Central memory CD8-positive, alpha-beta T cell (primary cell): ENCODE measurements around the gene HMG20A.

Source experiments
- ATAC-seq: fragments of 150-1000 bp; cut with Tn5 transposase; replicated peaks from 2 replicates; pipeline ENCODE4 v1.10.0; 2022; ENCODE audit warnings: mild to moderate bottlenecking, moderate FRiP score, moderate number of reproducible peaks; ENCODE audit not compliant: poor library complexity, severe bottlenecking; ENCODE audit errors: extremely low read depth
- DNase-seq, 2 donors: peaks; one replicate each; pipeline ENCODE4 v3.0.0; 2021; ENCODE audit warnings: low spot score in 2 of 2
- H3K27ac Mint-ChIP-seq: one replicate; pipeline ENCODE4 v1.8.0; 2022; ENCODE audit warnings: low read depth, mild to moderate bottlenecking, moderate library complexity, mixed read lengths
- H3K27me3 Mint-ChIP-seq: one replicate; pipeline ENCODE4 v1.8.0; 2022; ENCODE audit warnings: mixed read lengths
- H3K36me3 Mint-ChIP-seq: one replicate; pipeline ENCODE4 v1.8.0; 2022; ENCODE audit warnings: mild to moderate bottlenecking, moderate library complexity, mixed read lengths; ENCODE audit not compliant: insufficient read depth
- H3K4me1 Mint-ChIP-seq: one replicate; pipeline ENCODE4 v1.8.0; 2022; ENCODE audit warnings: mixed read lengths
- H3K4me3 Mint-ChIP-seq: one replicate; pipeline ENCODE4 v1.8.0; 2022; ENCODE audit warnings: mild to moderate bottlenecking, moderate library complexity, mixed read lengths
- H3K9me3 Mint-ChIP-seq: one replicate; pipeline ENCODE4 v1.8.0; 2022; ENCODE audit warnings: mixed read lengths

The HMG20A gene

GRCh38 chr15:77487888-77488287, 67.2 kb downstream of the HMG20A start:
- Mint-ChIP-seq H3K27me3 (no peaks in the 10 kb centered on the region), H3K9me3 (no peaks in the 10 kb centered on the region), H3K4me1 (peaks cover 7% of the 10 kb centered on the region), H3K36me3 (peaks cover 15% of the 10 kb centered on the region), H3K4me3 (no peak overlapping the region), H3K27ac (no peak overlapping the region)
- no peak for DNase-seq
- no peak for ATAC-seq

- ATAC-seq, result no peak
- Mint-ChIP-seq H3K4me1 (peaks cover 15% of the 10 kb centered on the region), H3K4me3 (no peak overlapping the region), H3K27me3 (no peaks in the 10 kb centered on the region), H3K9me3 (no peaks in the 10 kb centered on the region), H3K36me3 (peaks cover 4% of the 10 kb centered on the region), H3K27ac (no peak overlapping the region)
- DNase-seq, result no peak
Measured at GRCh38 chr15:77489647-77490046, 69.0 kb downstream of the HMG20A start.

- H3K36me3 Mint-ChIP-seq, result no peaks in the 10 kb centered on the region
- DNase-seq, result no peak
- H3K4me3 Mint-ChIP-seq, result no peak overlapping the region
- ATAC-seq, result no peak
- no peaks in the 10 kb centered on the region for H3K9me3 Mint-ChIP-seq
- peak overlapping the region; percentile 29 for H3K27ac Mint-ChIP-seq
- H3K4me1 Mint-ChIP-seq, result peaks cover 15% of the 10 kb centered on the region
- H3K27me3 Mint-ChIP-seq, result no peaks in the 10 kb centered on the region
Measured at GRCh38 chr15:77493324-77493907, 72.7 kb downstream of the HMG20A start.

GRCh38 chr15:77494073-77494867, 73.6 kb downstream of the HMG20A start:
- ATAC-seq, result no peak
- Mint-ChIP-seq H3K9me3 (no peaks in the 10 kb centered on the region), H3K27me3 (no peaks in the 10 kb centered on the region), H3K27ac (no peak overlapping the region), H3K4me1 (peaks cover 15% of the 10 kb centered on the region), H3K4me3 (no peak overlapping the region), H3K36me3 (no peaks in the 10 kb centered on the region)
- DNase-seq, result no peak

- Mint-ChIP-seq H3K4me3 (no peak overlapping the region), H3K36me3 (no peaks in the 10 kb centered on the region), H3K27me3 (no peaks in the 10 kb centered on the region), H3K9me3 (no peaks in the 10 kb centered on the region), H3K27ac (no peak overlapping the region), H3K4me1 (peaks cover 15% of the 10 kb centered on the region)
- no peak for DNase-seq
- ATAC-seq, result no peak
Measured at GRCh38 chr15:77494964-77495363, 74.3 kb downstream of the HMG20A start.

GRCh38 chr15:77495838-77496596, 75.3 kb downstream of the HMG20A start:
- H3K27ac Mint-ChIP-seq, result no peak overlapping the region
- no peak overlapping the region for H3K4me3 Mint-ChIP-seq
- ATAC-seq (no peak), DNase-seq (no peak)
- H3K27me3 Mint-ChIP-seq, result no peaks in the 10 kb centered on the region
- H3K4me1 Mint-ChIP-seq, result peaks cover 15% of the 10 kb centered on the region
- H3K9me3 Mint-ChIP-seq, result no peaks in the 10 kb centered on the region
- no peaks in the 10 kb centered on the region for H3K36me3 Mint-ChIP-seq

GRCh38 chr15:77496715-77497109, 76.0 kb downstream of the HMG20A start:
- H3K36me3 Mint-ChIP-seq, result no peaks in the 10 kb centered on the region
- H3K27me3 Mint-ChIP-seq, result no peaks in the 10 kb centered on the region
- H3K4me3 Mint-ChIP-seq, result no peak overlapping the region
- H3K4me1 Mint-ChIP-seq, result peaks cover 15% of the 10 kb centered on the region
- H3K9me3 Mint-ChIP-seq, result no peaks in the 10 kb centered on the region
- ATAC-seq, result no peak
- H3K27ac Mint-ChIP-seq, result no peak overlapping the region
- peak; percentile 53 to 59 for DNase-seq

GRCh38 chr15:77497110-77497737, 76.5 kb downstream of the HMG20A start:
- Mint-ChIP-seq H3K9me3 (no peaks in the 10 kb centered on the region), H3K4me3 (no peak overlapping the region), H3K4me1 (peaks cover 15% of the 10 kb centered on the region), H3K27me3 (no peaks in the 10 kb centered on the region), H3K27ac (no peak overlapping the region), H3K36me3 (no peaks in the 10 kb centered on the region)
- DNase-seq (no peak), ATAC-seq (no peak)

GRCh38 chr15:77497942-77498361, 77.3 kb downstream of the HMG20A start:
- no peak overlapping the region for H3K27ac Mint-ChIP-seq
- peaks cover 8% of the 10 kb centered on the region for H3K4me1 Mint-ChIP-seq
- DNase-seq, result no peak
- no peaks in the 10 kb centered on the region for H3K9me3 Mint-ChIP-seq
- H3K36me3 Mint-ChIP-seq, result no peaks in the 10 kb centered on the region
- no peak overlapping the region for H3K4me3 Mint-ChIP-seq
- ATAC-seq, result no peak
- H3K27me3 Mint-ChIP-seq, result no peaks in the 10 kb centered on the region

GRCh38 chr15:77499087-77499760, 78.5 kb downstream of the HMG20A start:
- Mint-ChIP-seq H3K4me3 (no peak overlapping the region), H3K27me3 (no peaks in the 10 kb centered on the region), H3K27ac (no peak overlapping the region), H3K36me3 (no peaks in the 10 kb centered on the region), H3K4me1 (no peaks in the 10 kb centered on the region), H3K9me3 (no peaks in the 10 kb centered on the region)
- DNase-seq, result no peak
- ATAC-seq, result no peak

- DNase-seq (no peak), ATAC-seq (no peak)
- Mint-ChIP-seq H3K27ac (no peak overlapping the region), H3K36me3 (no peaks in the 10 kb centered on the region), H3K9me3 (no peaks in the 10 kb centered on the region), H3K4me1 (no peaks in the 10 kb centered on the region), H3K4me3 (no peak overlapping the region), H3K27me3 (no peaks in the 10 kb centered on the region)
Measured at GRCh38 chr15:77500989-77501388, 80.3 kb downstream of the HMG20A start.

GRCh38 chr15:77502379-77503095, 81.8 kb downstream of the HMG20A start:
- no peaks in the 10 kb centered on the region for H3K4me1 Mint-ChIP-seq
- H3K9me3 Mint-ChIP-seq, result no peaks in the 10 kb centered on the region
- no peak overlapping the region for H3K4me3 Mint-ChIP-seq
- no peaks in the 10 kb centered on the region for H3K27me3 Mint-ChIP-seq
- H3K27ac Mint-ChIP-seq, result no peak overlapping the region
- DNase-seq (no peak), ATAC-seq (no peak)
- no peaks in the 10 kb centered on the region for H3K36me3 Mint-ChIP-seq
